PFSK-1 (cell line): ENCODE results near the gene MKI67.

Experiments
- POLR2AphosphoS5 ChIP-seq: IDR thresholded peaks from 2 replicates; pipeline ENCODE4 v1.6.1; 2012; ENCODE audit warnings: low read depth, mild to moderate bottlenecking, control low read depth, low read length, moderate library complexity
- SIN3A ChIP-seq: IDR thresholded peaks from 2 replicates; pipeline ENCODE4 v1.6.1; 2012; ENCODE audit warnings: mild to moderate bottlenecking, low read length, moderate library complexity, borderline replicate concordance; ENCODE audit not compliant: insufficient read depth
- TAF1 ChIP-seq: IDR thresholded peaks from 2 replicates; pipeline ENCODE4 v1.6.1; 2012; ENCODE audit warnings: low read length, control low read depth, borderline replicate concordance; ENCODE audit not compliant: insufficient read depth

DNA sequence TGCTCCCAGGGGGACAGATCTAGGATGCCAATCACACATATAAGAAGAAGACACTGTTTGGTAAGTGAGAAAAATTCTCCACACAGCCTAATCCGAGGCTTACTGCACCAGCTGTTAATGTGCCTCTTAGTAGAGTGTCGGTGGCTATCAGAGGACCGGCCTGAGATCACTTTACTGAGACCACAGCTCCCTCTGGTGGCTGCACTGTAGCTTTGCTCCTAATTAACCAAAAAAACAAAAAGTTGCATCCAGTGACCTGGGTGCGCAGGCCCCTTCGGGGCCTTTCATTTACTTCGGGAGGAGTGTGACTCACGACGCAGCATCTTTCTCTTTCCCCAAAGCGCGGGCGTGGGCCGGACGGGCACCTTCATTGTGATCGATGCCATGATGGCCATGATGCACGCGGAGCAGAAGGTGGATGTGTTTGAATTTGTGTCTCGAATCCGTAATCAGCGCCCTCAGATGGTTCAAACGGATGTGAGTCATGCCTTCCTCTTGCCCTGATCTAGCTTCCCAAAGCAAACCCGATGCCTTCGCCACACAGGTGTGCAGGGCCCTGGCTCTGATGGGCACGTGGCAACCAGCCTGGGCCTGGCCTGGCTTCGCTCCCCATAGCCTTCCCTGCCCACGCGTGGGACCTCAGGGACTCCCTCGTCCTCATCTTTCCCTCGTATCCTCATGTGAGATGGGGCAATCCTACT, 56.7 kb downstream of the MKI67 start:
- TF ChIP-seq SIN3A, result no peak
- TF ChIP-seq TAF1, result no peak
- no peak for TF ChIP-seq POLR2AphosphoS5
